SH-SY5Y (cell line): Measurements from ENCODE around the gene SLC9A7.

Experiments used
- GATA2 ChIP-seq: IDR thresholded peaks from 2 replicates; pipeline ENCODE4 v1.6.1; 2011; ENCODE audit warnings: mild to moderate bottlenecking, low read depth, low read length
- GATA3 ChIP-seq: IDR thresholded peaks from 2 replicates; pipeline ENCODE4 v1.6.1; 2011; ENCODE audit warnings: low read depth, mild to moderate bottlenecking, low read length, moderate library complexity

DNA sequence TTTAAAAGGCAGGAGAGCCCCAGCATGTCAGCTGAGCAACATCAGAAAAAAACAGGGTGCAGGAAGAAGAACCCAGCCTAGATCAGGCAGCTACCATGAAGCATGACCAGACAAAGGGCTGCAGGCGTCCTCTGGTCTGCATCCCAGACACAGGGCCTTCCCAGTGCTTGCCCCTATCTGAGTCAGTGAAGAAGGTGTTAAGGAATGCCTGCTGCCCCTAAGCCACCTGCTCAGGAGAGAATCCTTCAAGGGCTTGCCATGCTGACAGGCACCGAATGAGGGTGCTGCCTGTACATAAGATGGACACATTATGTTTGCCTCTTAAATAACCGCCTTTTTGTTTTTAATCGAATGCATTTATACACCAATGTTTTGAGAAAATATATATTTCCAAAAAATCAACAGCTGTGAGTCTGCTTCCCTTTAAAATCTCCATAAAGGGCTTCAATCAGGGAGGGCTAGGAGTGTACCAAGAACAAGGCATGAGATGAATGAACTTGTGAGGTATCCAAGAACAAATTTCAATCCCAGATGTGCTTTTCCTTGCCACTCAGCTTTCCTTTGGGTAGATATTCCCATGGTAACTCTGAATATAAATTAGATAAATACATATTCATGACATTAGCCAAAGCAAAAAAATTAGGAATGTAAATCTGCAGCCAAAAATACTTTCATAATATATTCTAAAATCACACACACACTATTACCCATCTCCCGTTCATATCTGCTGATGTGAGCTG lies 85.1 kb downstream of the SLC9A7 start:
- no peak for TF ChIP-seq GATA2
- TF ChIP-seq GATA3 = no peak
